Glomerular visceral epithelial cell (primary cell): ENCODE data around the gene HMG20B.

Experiments used
- DNase-seq: peaks from one replicate; pipeline ENCODE4 v3.0.0-alpha.2; 2016; ENCODE audit errors: extremely low spot score

HMG20B gene

DNA sequence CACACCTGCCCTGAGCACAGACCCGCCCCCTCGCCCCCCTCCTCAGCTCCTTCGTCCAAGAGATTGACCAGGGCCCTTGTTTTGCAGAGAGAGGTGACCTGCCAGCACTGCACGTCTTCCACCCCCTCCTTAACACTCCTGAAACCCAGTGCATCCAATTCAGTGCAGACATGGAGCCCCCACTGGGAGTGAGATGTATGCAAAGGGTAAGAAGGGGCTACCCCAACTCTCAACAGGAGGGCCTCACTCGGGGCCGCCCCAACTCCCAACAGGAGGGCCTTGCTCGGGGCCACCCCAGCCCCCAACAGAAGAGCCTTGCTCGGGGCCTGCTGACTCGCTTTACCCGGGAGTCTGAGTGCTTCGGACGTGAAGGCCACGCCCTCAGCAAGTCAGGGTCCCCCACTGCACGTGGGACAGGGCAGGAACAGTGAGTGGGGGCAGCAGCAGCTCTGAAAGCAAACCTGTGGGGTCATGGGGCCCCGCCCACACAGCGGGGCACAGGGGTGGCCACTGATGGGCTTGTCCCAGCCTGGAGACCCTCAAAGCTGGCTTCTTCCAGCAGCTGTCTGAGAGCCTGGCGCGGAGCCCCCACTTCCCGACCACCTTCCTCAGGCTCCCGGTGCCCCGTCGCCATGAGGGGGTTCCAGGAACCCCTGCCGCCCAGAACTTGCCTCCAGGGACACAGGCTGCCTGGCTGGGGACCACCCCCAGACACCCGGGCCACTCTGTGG lies 48.2 kb downstream of the HMG20B start:
- DNase-seq = no peak

DNA sequence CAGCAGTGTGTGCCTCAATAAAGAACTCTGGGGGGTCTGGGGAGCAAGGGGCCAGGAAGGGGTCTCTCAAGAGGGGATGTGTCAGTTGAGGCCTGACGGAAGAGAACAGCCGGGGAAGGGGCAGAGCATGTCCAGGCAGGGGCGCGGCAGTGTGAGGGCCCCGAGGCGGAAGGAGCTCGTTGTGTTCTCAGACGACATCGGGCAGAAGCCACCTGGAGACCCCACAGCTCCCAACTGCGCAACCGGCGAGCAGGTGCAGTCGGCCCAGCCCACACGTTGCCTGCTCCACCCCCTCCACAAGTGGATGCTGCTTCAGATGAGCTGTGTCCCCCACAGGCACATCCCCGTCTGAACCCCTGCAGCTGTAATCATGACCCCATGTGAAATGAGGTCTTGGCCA lies 48.9 kb downstream of the HMG20B start:
- no peak for DNase-seq

DNA sequence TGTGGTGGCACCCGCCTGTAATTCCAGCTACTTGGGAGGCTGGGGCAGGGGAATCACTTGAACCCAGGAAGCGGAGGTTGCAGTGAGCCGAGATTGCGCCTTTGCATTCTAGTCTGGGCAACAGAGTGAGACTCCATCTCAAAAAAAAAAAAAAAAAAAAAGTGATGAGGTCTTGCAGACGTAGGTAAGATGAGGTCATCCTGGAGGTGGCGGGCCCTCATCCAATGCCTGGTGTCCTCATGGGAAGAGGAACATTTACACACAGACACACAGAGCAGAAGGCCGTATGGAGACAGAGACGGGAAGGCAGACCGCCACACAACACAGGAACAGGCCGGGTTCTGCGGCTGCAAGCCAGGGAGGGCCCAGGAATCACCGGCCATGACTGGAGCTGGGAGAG lies 49.5 kb downstream of the HMG20B start:
- DNase-seq = no peak

- no peak for DNase-seq
Measured at GRCh38 chr19:3623716-3624115, 51.0 kb downstream of the HMG20B start.

DNA sequence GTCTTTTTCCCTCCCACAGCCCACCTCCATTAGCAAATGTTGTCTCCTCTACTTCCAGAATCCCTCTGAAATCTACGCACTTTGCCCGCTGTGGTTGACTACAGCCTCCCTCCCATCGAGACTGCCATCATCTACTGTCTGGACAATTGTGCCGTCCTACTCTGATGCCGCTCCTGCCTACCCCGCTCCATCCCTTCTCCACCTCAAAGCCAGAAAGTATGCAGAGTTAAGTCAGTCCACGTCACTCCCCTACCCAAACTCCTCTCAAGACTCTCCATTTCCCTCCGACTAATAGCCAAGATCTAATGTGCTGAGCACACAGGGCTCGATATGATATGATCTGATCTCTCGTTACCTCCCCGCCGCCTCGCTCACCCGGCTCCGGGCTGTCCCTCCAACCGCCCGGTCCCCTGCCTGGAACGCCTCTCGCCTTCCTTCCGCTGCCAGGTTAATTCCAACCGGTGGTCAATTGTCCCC lies 53.3 kb downstream of the HMG20B start:
- DNase-seq = no peak

DNA sequence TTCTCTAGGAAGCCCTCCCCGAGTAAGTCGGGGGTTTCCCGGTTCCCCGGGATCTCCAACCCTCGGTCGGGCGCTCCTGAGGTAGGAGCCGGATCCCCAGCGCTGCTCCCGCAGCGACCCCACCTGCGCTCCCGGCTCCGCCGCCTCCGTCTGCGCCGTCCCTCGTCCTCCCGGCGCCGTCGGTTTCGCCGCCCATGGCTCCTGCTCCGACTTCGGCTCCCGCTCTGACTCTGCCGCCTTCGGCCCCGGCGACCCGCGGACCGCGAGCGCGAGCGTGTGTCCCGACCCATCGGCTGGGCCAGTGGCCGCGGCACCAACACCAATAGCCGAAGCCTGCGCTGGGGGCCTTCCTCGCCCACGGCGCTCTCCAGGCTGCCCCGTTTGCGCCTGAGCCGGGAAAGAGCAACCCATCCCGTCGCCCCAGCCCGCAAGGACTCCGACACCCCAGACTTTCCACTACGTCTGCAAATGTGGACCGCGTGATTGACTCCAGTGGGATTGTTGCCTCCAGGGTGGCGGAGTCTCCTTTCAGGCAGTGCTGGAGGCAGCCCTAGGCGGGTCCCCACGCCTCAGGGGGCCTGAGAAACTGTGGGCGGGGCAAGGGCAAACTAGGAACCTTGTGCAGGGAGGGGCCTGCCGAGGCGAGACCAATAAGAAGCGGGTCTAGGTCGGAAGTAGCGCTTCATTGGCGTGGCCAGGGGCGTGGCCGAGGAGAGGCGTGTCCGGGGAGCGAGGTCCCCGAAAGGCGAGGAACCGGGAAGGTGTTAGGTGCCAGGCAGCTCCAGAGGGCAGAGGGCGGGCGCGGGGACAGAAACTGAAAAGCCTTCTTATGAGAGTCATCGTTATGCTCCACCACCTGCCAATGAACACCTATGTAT lies 54.0 kb downstream of the HMG20B start, which contains the start of gene CACTIN:
Gene CACTIN (minus strand): TSS at position 318 of the 878 bp plus-strand sequence. CDS start 28 bp downstream, at position 290.
- peak; percentile 99 for DNase-seq

DNA sequence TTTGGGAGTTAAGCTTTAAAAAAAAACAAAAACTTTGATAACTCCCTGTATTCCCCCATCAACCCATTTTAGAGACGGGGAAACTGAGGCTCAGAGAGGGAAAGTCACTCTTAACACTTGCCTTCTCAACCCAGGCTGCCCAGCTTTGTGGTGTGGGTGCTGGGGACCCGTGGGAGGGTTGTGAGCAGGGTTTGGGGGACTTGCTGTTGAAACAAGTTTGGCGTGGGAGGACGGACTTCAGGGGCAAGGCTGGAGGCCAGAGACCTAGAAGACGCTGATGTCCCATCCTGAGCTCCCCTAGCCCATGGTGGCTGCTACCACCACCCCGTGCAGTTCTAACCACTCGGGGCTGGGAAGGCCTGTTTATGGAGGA lies 54.6 kb downstream of the HMG20B start:
- no peak for DNase-seq
